ENCODE data around the gene LRRC70.

GRCh38 chr5:62581836-62582597, 3.4 kb downstream of the LRRC70 start:
- TF ChIP-seq POLR2A (IDR thresholded peaks at IDR 0.05; ENCODE audit: low read depth) (no peak), CTCF (IDR thresholded peaks at IDR 0.05) (no peak)
